Neural crest cell (in vitro differentiated cells): ENCODE data around the gene SEL1L3. TPM values are rescaled to one million over a fixed set of nuclear protein-coding genes. Genes with fewer than 3 reads are reported as not detected.

Experiments
- DNase-seq: peaks from one replicate; pipeline ENCODE4 v3.0.0; 2021; ENCODE audit warnings: low read depth, mixed read lengths, low spot score
- H3K27ac Mint-ChIP-seq: one replicate; pipeline ENCODE4 v1.8.0; 2021; ENCODE audit warnings: mild to moderate bottlenecking, mixed read lengths; ENCODE audit not compliant: unreplicated experiment
- H3K27me3 Mint-ChIP-seq: 2 replicates; pipeline ENCODE4 v1.8.0; 2021; ENCODE audit warnings: low read depth, mild to moderate bottlenecking, mixed read lengths
- H3K36me3 Mint-ChIP-seq: 2 replicates; pipeline ENCODE4 v1.8.0; 2021; ENCODE audit warnings: low read depth, mild to moderate bottlenecking, mixed read lengths
- H3K4me1 Mint-ChIP-seq: 2 replicates; pipeline ENCODE4 v1.8.0; 2021; ENCODE audit warnings: mixed read lengths
- H3K4me3 Mint-ChIP-seq: one replicate; pipeline ENCODE4 v1.8.0; 2021; ENCODE audit warnings: mild to moderate bottlenecking, mixed read lengths
- H3K9me3 Mint-ChIP-seq: 2 replicates; pipeline ENCODE4 v1.8.0; 2021; ENCODE audit warnings: mixed read lengths
- CTCF ChIP-seq: fragments of 200-600 bp; sonication (generic); conservative IDR thresholded peaks from 2 replicates; pipeline ENCODE4 v1.5.0; 2021; ENCODE audit warnings: antibody characterized with exemption, mild to moderate bottlenecking
- total RNA-seq: library from RNA; stranded (reverse); gene quantifications from 2 replicates; pipeline ENCODE4 v1.2.1, GENCODE V29; 2021

SEL1L3 gene
- total RNA-seq, 1 donor from 2014 or later, result 3.4 TPM

- Mint-ChIP-seq H3K27ac (no peak overlapping the region), H3K9me3 (no peaks in the 10 kb centered on the region), H3K4me3 (no peak overlapping the region), H3K36me3 (no peaks in the 10 kb centered on the region), H3K4me1 (no peaks in the 10 kb centered on the region), H3K27me3 (no peaks in the 10 kb centered on the region)
- DNase-seq, result no peak
- no peak for TF ChIP-seq CTCF
Observed at GRCh38 chr4:25757452-25757851, 105.3 kb downstream of the SEL1L3 start.

GRCh38 chr4:25756503-25756902 lies 106.3 kb downstream of the SEL1L3 start:
- Mint-ChIP-seq H3K36me3 (no peaks in the 10 kb centered on the region), H3K27ac (no peak overlapping the region)

GRCh38 chr4:25755911-25756310 lies 106.9 kb downstream of the SEL1L3 start:
- no peak for DNase-seq
- Mint-ChIP-seq H3K27ac (no peak overlapping the region), H3K36me3 (no peaks in the 10 kb centered on the region), H3K27me3 (no peaks in the 10 kb centered on the region), H3K4me3 (no peak overlapping the region), H3K4me1 (no peaks in the 10 kb centered on the region), H3K9me3 (no peaks in the 10 kb centered on the region)
- no peak for TF ChIP-seq CTCF

More at GRCh38 chr4:25756503-25756902, 106.3 kb downstream of the SEL1L3 start:
- no peak for DNase-seq
- Mint-ChIP-seq H3K27me3 (no peaks in the 10 kb centered on the region), H3K4me3 (no peak overlapping the region), H3K9me3 (no peaks in the 10 kb centered on the region), H3K4me1 (no peaks in the 10 kb centered on the region)
- TF ChIP-seq CTCF, result no peak

- H3K4me3 Mint-ChIP-seq, result no peak overlapping the region
- H3K27ac Mint-ChIP-seq, result no peak overlapping the region
- H3K4me1 Mint-ChIP-seq, result peaks cover 11% of the 10 kb centered on the region
- no peaks in the 10 kb centered on the region for H3K9me3 Mint-ChIP-seq
- no peak for DNase-seq
- H3K27me3 Mint-ChIP-seq, result no peaks in the 10 kb centered on the region
- TF ChIP-seq CTCF, result no peak
- H3K36me3 Mint-ChIP-seq, result no peaks in the 10 kb centered on the region
Observed at GRCh38 chr4:25753239-25753638, 109.5 kb downstream of the SEL1L3 start.

- H3K36me3 Mint-ChIP-seq, result no peaks in the 10 kb centered on the region
- H3K4me1 Mint-ChIP-seq, result peaks cover 11% of the 10 kb centered on the region
- no peak overlapping the region for H3K4me3 Mint-ChIP-seq
- no peaks in the 10 kb centered on the region for H3K9me3 Mint-ChIP-seq
- no peak overlapping the region for H3K27ac Mint-ChIP-seq
- H3K27me3 Mint-ChIP-seq, result no peaks in the 10 kb centered on the region
- DNase-seq, result no peak
- TF ChIP-seq CTCF, result no peak
Observed at GRCh38 chr4:25750874-25751273, 111.9 kb downstream of the SEL1L3 start.
